ENCODE measurements around the gene UBL4B.

Gene UBL4B

GRCh38 chr1:110114784-110115183 lies 2.5 kb downstream of the UBL4B start:
- no peak for DNase-seq (ENCODE audit: low spot score)

DNA sequence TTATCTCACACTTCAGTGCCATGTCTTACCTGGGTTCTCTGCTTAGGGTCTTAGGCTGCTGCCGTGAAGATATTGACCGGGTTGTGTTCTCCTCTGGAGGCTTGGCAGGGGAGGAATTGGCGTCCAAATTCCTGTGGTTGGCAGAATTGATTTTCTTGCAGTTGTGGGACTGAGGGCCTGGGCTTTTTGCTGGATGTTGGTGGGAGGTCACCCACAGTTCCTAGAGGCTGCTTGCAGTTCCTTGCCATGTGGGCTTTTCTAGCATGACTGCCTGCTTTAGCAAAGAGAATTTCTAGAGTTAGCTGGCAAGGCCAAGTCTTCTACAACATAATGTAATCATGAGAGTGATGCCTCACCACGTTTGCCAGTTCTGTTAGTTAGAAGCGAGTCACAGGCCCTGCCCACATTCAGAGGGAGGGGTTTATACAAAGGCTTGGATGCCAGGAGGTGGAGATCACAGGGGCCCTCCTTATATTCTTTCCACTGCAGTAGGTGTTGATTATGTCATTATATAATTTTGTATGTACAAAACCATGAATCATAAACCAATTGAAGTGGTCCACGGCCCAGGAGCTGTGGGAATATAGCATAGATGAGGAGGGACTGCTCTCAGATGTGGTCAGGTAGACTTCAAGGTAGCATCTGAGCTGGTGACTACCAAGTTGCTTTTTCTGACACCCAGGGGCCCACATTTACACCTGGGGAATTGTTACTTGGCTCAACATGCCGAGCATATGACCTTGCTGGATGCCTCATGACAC lies 6.6 kb downstream of the UBL4B start:
- DNase-seq (ENCODE audit: low spot score): no peak

- DNase-seq (ENCODE audit: low spot score): no peak
Measured at GRCh38 chr1:110119843-110120242, 7.6 kb downstream of the UBL4B start.

DNA sequence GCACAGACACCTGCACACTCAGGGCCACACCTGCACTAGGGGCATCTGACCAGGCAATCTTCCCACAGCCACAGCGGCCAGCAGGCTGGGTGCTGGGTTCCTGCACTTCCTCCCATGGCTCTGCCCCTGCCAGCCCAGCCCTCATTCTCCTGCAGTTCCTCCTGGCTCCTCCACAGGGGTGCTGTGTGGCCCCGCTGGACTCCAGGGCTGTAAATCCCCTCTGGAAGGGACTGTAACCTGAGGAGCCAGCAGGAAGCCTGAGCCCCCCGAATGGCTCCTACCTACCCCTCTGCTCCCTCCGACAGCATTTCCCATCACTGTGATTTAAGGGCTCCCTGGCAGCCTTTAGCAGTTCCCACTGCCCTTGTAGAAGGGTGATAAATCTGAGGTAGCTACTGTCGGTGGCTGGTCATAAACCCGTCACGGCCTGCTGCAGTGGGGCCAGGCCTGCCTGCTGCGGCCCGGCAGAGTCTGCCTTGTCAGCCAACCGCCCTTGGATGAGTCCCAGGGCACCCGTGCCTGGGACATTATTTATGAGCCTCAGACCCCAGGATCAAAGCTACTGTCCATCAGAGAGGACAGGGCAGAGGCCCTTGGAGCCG lies 8.8 kb downstream of the UBL4B start:
- no peak for DNase-seq (ENCODE audit: low spot score)

GRCh38 chr1:110123224-110123623 lies 11.0 kb downstream of the UBL4B start:
- no peak for DNase-seq (ENCODE audit: low spot score)

GRCh38 chr1:110125810-110126209 lies 13.6 kb downstream of the UBL4B start:
- no peak for DNase-seq (ENCODE audit: low spot score)

GRCh38 chr1:110130113-110130591 lies 17.9 kb downstream of the UBL4B start:
- DNase-seq (ENCODE audit: low spot score): no peak

- DNase-seq (ENCODE audit: low spot score): no peak
Measured at GRCh38 chr1:110130989-110131388, 18.7 kb downstream of the UBL4B start.

GRCh38 chr1:110132682-110133081 lies 20.4 kb downstream of the UBL4B start:
- no peak for DNase-seq (ENCODE audit: low spot score)

GRCh38 chr1:110133436-110133835 lies 21.2 kb downstream of the UBL4B start:
- DNase-seq (ENCODE audit: low spot score): no peak

DNA sequence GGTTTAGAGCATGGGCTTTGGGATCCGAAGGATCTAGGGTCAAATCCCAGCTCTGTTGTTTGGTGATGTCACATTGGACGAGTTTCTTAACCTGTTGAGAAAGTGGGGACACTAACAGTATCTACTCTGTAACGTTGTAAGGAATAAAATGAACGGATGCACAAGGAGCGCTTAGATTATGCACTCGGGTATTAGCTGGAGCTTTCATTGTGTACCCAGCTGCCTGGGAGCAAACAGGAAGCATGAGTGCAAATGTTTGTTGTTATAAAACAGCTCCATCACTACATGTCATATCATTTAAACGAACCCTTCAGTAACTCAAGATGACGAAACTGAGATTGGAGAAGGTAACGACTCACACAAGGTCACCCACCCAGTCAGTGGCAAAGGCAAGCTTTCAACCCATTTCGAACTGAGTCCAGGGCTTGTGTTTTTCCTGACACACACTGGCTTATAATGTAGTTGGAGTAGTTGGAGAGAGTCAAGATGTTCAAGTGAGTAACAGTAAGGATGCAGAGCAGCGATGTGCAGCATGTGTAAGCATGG lies 21.9 kb downstream of the UBL4B start:
- no peak for DNase-seq (ENCODE audit: low spot score)

- DNase-seq (ENCODE audit: low spot score): no peak
Measured at GRCh38 chr1:110135246-110135645, 23.0 kb downstream of the UBL4B start.

DNA sequence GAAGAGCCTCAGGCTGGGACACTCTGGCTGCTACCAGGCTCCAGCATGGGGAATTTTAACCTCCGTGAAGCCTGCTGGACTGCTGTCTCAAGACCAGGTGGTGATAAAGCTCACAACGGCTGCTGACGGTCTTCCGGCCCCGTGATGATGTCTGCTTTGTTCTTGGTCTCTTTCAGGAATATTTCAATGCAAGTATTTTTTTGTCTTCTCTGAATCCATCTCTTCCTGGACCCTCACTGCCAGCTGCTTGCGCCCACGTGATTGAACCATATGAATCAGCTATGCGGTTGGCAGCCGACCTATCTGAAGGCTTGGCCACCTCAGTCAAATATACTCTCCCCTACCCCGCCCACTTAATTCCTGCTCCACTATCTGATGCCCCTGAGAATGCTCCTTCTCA lies 23.4 kb downstream of the UBL4B start:
- no peak for DNase-seq (ENCODE audit: low spot score)

DNA sequence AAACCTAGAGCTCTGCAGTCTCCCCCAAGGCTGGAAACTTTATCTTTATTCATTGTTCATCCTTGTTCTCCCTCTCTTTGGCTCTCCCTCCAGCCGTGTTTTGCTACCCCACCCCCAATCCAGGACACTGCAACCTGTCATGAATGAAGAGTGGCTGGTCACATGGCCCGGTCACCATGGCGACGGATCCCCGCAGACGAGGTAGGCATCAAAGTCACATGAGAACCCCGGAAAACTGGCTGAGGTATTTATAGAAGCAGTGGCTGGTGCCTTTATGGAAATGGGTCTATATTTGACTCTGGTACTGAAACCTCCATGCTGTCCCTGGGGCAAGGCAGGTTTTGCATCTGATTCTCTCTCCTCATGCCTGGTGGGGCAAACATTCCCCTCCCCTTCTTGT lies 24.7 kb downstream of the UBL4B start:
- no peak for DNase-seq (ENCODE audit: low spot score)

DNA sequence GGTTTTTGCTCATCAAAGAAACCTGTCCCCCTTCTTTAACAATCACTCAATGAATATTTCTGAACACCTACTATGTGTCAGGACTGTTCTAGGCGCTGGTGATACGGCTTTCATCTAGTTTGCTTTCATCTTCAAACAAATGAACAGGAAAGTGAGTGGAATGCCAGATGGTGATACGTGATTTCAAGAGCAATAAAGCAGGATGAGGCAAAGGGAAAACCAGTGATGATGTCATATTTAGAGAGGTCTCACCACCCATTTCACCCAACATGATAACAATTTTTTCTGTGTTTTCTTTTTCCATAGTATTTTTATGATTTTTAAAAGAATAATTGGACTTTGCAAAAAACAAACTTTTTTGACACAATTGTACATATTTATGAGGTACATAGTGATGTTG lies 26.7 kb downstream of the UBL4B start:
- DNase-seq (ENCODE audit: low spot score): no peak

DNA sequence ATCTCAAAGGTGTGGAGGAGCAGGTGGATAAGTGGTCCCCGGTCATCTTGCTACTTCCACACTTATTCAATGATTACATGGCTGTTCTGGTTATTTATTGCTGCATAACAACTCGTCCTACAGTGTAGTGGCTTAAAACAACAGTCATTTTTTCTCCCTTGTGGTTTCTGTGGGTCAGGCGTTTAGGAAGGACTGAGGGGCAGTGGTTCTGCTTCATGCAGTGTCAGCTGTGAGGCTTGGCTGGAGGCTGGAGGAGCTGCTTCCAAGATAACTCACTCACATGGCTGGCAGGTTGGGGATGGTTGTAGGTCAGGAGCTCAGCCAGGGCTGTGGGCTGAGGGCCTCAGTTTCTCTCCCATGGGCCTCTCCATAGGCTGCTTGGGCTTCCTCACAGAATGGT lies 32.1 kb downstream of the UBL4B start:
- DNase-seq (ENCODE audit: low spot score): no peak

GRCh38 chr1:110148961-110149360 lies 36.7 kb downstream of the UBL4B start:
- DNase-seq (ENCODE audit: low spot score): no peak

GRCh38 chr1:110150330-110151174 lies 38.3 kb downstream of the UBL4B start, which contains the start of gene SLC6A17:
SLC6A17 (plus strand) TSS chr1:110150494; CDS start chr1:110166930, 16,436 bp downstream.
- DNase-seq (ENCODE audit: low spot score): no peak

DNA sequence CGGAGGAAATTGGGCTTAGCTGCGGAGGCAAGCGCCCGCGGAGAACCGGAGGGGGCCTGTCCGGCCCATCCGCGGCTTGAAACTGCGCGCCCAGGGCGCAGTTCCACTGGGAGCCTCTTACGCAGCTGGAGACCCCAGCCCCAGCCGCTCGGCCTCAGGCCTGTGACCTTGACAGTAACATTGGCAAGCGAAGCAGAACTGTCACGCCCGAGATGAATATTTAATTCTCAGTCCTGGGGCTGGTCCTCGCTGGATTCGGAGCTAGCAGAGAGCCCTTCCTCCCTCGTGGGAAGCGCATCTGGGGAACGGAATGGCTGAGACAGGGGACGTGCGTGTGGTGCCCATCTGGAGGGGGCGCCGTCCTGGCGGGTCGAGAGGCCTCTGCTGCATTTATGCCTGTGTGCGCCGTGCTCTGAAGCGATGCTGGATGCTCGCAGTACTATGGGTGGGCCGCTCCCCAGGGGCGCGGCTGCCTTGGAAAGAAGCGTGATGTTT lies 39.0 kb downstream of the UBL4B start:
- no peak for DNase-seq (ENCODE audit: low spot score)

DNA sequence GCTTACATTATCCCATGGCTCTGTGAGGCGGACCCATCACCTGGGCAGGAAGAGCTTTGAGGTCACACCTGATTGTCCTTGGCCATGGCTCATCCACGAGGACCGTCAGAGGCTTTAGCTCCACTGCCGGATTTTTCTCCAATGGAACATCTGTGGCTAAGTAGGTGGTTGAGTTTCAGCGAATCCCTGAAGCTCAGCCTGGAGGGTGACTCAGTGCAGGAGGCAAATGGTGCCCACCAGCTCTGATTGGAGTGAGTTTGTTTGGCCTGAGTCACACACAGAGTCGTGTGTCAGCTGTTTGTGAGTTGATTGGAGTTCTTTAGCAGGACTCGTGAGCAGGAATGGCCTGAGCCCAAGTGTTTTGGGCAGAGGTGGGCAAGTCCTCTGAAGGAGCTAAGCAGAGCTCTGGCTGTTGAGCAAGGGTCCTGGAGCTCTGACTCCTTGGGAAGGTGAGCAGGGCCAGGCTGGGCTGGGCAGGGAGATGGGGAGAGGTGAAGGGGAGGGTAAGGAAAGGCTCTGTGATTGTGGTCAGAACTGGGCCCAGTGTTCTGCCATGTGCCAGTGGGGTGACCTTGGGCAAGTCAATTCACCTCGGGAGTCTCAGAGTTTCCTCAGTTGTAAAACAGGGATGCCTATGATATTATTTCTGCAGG lies 40.0 kb downstream of the UBL4B start:
- no peak for DNase-seq (ENCODE audit: low spot score)

GRCh38 chr1:110153407-110153950 lies 41.2 kb downstream of the UBL4B start:
- no peak for DNase-seq (ENCODE audit: low spot score)
